GM21529 (cell line): ENCODE measurements around the gene SRD5A2.

Source experiments
- ATAC-seq: cut with Tn5 transposase; IDR thresholded peaks from one replicate; pipeline ENCODE4 v1.9.1; 2021; ENCODE audit not compliant: unreplicated experiment

SRD5A2 gene

GRCh38 chr2:31580321-31581117, at the start of gene SRD5A2:
TSS of gene SRD5A2 (minus strand) at chr2:31580938. CDS start at chr2:31580900, 38 bp downstream.
- ATAC-seq = no peak

- no peak for ATAC-seq
These were observed 25.8 kb upstream of the SRD5A2 start for GRCh38 chr2:31606509-31606908.

- ATAC-seq = no peak
These were observed 18.0 kb upstream of the SRD5A2 start for GRCh38 chr2:31598694-31599093.

- no peak for ATAC-seq
These were observed 5.5 kb upstream of the SRD5A2 start for GRCh38 chr2:31586230-31586629.

GRCh38 chr2:31581124-31581795, 522 bp upstream of the SRD5A2 start:
- ATAC-seq = no peak

DNA sequence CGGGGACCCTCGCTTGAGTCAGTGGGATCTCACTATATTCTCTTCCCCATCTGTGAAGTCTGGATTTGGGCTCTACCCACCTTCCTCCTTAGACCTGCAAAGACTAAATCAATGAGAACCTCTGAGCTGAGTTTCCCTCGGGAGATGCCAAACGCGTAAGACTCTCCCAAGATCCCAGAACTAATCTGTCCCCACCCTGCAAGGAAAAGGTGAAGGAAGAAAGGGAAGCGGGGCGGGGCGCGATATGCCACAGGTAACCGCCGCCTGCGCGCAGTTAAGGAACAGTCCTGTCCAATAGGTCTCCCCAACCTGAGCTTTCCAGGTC, 780 bp downstream of the SRD5A2 start:
- no peak for ATAC-seq

GRCh38 chr2:31578316-31578715, 2.4 kb downstream of the SRD5A2 start:
- ATAC-seq = no peak

- no peak for ATAC-seq
These were observed 3.6 kb downstream of the SRD5A2 start for GRCh38 chr2:31577143-31577542.

- ATAC-seq = no peak
These were observed 12.0 kb downstream of the SRD5A2 start for GRCh38 chr2:31568585-31569201.

DNA sequence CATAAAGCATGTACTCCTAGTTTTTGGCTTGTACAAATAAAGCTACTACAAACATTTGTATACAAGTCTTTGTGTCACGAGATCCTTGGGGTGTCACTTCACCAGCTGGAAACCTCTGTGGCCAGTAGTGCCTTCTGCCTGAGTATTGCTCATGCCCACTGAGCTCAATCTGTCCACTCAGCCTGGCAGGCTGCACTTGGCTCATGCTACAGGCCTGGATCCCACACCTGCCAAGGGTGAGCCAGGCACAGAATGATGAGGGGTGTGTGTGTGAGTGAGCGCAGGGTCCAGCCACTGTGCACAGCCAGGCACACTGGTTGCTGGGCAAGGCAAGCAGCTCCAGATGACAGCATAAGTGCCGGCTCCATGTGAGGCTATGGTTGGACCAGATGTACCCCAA, 13.1 kb downstream of the SRD5A2 start:
- ATAC-seq = no peak

- no peak for ATAC-seq
These were observed 17.4 kb downstream of the SRD5A2 start for GRCh38 chr2:31563273-31563839.

DNA sequence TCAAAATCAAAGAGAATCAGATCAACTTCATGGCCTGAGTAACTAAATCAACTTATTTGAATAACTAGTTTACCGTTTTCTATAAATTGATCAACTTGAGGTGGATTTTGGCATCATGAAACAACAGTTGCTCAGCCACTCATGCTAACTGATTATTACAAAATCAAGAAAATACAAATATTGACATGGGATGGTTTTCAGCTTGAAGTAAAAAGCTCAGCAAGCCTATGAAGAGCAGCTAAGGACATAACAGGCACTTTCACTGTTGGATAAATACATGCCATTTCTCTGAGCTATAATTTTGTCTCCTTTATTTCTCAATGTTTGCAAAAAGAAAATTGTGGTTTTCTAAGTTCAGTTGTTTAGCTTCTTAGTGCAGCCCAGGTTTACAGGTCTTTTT, 18.9 kb downstream of the SRD5A2 start:
- ATAC-seq = no peak

- no peak for ATAC-seq
These were observed 22.1 kb downstream of the SRD5A2 start for GRCh38 chr2:31558401-31559295.

DNA sequence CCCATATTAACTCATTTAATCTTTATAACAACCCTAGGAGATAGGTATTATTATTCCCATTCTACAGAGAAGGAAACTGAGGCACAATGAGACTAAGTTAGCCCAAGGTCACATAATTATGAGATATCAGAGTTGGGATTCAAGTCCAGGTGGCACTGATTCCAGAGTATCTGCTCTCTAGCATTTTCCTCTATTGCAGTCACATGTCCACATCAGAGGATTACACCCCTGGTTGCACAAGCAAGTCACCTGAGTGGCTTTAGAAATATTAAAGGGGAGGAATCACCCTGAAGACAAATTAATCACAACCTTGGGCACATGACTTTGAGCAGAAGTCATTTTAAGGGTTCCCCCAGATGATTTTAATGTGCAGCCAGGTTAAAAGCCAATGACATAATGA, 23.8 kb downstream of the SRD5A2 start:
- no peak for ATAC-seq

- ATAC-seq = no peak
These were observed 24.6 kb downstream of the SRD5A2 start for GRCh38 chr2:31555967-31556706.

DNA sequence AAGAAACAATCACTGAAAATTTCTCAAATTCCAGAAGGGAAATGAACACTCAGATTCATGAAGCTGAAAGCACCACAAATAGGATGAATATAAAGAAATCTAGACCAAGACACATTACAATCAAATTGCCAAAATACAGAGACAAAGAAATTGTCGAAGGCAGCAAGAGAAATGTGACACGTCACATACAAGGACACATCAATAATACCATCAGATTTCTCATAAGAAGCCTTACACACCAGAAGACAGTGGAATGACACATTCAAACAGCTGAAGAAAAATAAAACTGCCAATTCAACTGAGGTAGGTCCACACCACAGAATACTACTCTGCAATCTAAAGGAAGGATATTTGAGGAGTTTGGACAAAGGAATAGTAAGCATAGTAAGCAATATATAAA, 27.4 kb downstream of the SRD5A2 start:
- no peak for ATAC-seq

DNA sequence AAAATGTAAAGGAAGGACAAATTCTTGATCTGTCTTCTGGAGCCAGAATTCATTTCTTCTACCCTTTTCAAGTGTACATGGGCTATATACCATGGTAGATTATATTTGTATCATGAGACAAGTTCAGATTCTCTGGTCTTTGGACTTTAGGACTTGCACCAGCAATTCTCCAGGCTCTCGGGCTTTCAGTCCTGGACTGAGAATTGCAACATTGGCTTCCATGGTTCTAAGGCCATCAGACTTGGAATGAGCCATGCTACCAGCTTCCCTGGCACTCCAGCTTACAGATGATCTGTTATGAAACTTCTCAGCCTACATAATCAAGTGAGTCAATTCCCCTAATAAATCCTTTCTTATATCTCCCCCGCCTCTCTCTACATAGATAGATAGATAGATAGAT, 33.3 kb downstream of the SRD5A2 start:
- no peak for ATAC-seq

DNA sequence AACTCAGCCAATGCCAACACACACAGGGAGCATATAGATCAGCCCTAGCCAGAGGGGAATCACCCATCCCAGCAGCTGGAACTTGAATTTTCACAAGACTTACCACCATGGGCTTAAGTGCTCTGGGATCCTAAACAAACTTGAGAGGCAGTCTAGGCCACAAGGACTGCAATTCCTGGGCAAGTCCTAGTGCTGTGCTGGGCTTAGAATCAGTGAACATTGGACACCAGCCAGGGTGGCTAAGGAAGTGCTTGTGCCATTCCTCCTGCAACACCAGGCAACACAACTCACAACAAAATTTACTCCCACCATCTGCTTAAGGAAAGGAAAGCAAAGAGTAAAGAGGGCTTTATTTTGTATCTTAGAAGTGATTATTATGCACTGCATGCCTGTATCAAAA, 38.9 kb downstream of the SRD5A2 start:
- no peak for ATAC-seq

GRCh38 chr2:31539505-31539904, 41.2 kb downstream of the SRD5A2 start:
- no peak for ATAC-seq

DNA sequence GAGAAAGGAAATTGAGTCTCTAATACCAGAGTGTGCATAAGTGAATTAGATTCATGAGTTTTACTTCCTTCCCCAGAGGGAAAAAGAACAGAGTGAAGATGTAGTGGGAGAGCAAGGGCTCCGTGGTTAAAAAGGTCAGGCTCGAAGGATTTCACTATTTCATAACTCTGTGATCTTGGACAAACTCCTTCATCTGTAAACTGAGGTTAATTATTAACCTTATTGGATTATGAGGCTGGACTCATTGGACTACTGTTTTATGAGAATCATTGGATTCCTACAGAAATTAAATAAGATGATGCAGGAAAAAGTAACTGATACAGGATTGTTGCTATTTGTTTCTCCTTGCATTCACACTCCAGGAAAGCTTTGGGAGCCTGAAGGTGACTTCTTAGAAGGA, 45.0 kb downstream of the SRD5A2 start:
- ATAC-seq = no peak
